Uterus (tissue), 2 donors: Measurements from ENCODE around the gene ILK.

Experiments
- CTCF ChIP-seq, 4 experiments: fragments of 200-600 bp in 2 of 4; fragments of 450-650 bp in 2 of 4; sonication (generic) in 2 of 4; IDR thresholded peaks; one replicate each; pipeline ENCODE4 v1.5.1; 2016 to 2019; ENCODE audit warnings: antibody characterized with exemption in 4 of 4, mild to moderate bottlenecking in 2 of 4, moderate library complexity in 1 of 4
- POLR2A ChIP-seq, 2 donors: fragments of 450-650 bp; IDR thresholded peaks; one replicate each; pipeline ENCODE4 v1.6.1; 2016; ENCODE audit warnings: antibody characterized with exemption in 2 of 2, mild to moderate bottlenecking in 1 of 2, moderate library complexity in 1 of 2

DNA sequence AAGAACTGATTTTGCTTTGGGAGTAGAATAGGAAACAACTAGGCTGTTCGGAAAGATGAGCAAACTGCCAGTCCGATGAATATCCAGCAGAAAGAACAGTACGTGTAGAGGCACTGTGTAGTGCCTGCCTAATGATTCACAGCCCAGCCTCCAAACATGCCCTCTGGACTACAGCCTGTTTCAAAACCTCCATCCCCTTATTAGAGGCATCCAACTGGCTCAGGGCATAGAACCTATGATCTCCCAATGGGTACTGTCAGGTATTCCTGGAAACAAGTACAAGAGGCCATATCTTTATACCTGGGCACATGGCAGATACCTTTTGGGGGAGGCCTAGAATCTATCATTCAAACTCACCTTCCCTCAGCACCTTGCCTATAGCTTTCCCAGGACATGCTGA is 5.0 kb upstream of the ILK start:
- TF ChIP-seq CTCF (IDR thresholded peaks at IDR 0.05) (no peak), POLR2A (IDR thresholded peaks at IDR 0.05) (no peak)
